HEK293 (cell line): Measurements from ENCODE around the gene DCTN4.

ENCODE experiments used
- CTCF ChIA-PET: fragments of 350-600 bp; formaldehyde crosslinking; extraction: SDS; loops from one replicate; lab custom pipeline; 2021; ENCODE audit warnings: antibody characterized with exemption; lab: Yijun Ruan, JAX
- POLR2A ChIA-PET: fragments of 300-600 bp; formaldehyde crosslinking; extraction: SDS; loops from one replicate; lab custom pipeline; 2020; ENCODE audit warnings: antibody characterized with exemption, inconsistent platforms; lab: Yijun Ruan, JAX
- H3K27ac ChIP-seq: fragments of 200-500 bp; sonication (Bioruptor generic); 2 replicates; pipeline ENCODE4 v1.5.1; 2014; ENCODE audit warnings: low read depth, low read length, control low read depth, inconsistent platforms; ENCODE audit errors: extremely low read depth
- H3K36me3 ChIP-seq, 2 experiments: fragments of 200-500 bp in 1 of 2; sonication (Bioruptor generic) in 1 of 2; 1 replicate in 1 of 2; 2 replicates in 1 of 2; pipeline ENCODE4 v1.5.1; 2014 to 2017; ENCODE audit warnings: inconsistent platforms in 2 of 2, low read length in 2 of 2; ENCODE audit not compliant: control insufficient read depth in 2 of 2, insufficient read depth in 1 of 2
- H3K4me1 ChIP-seq: fragments of 200-500 bp; sonication (Bioruptor generic); 2 replicates; pipeline ENCODE4 v1.5.1; 2014; ENCODE audit warnings: mild to moderate bottlenecking, low read length, inconsistent platforms; ENCODE audit not compliant: control insufficient read depth, insufficient read depth
- H3K4me3 ChIP-seq: 2 replicates; pipeline ENCODE4 v1.5.1; 2011; ENCODE audit warnings: low read depth, mild to moderate bottlenecking, control low read depth, low read length, moderate library complexity
- H3K9me3 ChIP-seq: fragments of 200-500 bp; sonication (Bioruptor generic); 2 replicates; pipeline ENCODE4 v1.5.1; 2014; ENCODE audit warnings: low read depth, low read length, inconsistent platforms; ENCODE audit not compliant: control insufficient read depth, insufficient read depth
- ZNF341 ChIP-seq: fragments of 450-650 bp; formaldehyde crosslinking; IDR thresholded peaks from 2 replicates; pipeline ENCODE4; 2016; ENCODE audit warnings: low read depth, missing biosample characterization, missing genetic modification characterization
- ZNF555 ChIP-seq: fragments of 450-650 bp; formaldehyde crosslinking; conservative IDR thresholded peaks from 2 replicates; pipeline ENCODE4 v1.5.1; 2017; ENCODE audit warnings: missing biosample characterization, mild to moderate bottlenecking, missing genetic modification characterization, inconsistent platforms

Gene DCTN4

DNA sequence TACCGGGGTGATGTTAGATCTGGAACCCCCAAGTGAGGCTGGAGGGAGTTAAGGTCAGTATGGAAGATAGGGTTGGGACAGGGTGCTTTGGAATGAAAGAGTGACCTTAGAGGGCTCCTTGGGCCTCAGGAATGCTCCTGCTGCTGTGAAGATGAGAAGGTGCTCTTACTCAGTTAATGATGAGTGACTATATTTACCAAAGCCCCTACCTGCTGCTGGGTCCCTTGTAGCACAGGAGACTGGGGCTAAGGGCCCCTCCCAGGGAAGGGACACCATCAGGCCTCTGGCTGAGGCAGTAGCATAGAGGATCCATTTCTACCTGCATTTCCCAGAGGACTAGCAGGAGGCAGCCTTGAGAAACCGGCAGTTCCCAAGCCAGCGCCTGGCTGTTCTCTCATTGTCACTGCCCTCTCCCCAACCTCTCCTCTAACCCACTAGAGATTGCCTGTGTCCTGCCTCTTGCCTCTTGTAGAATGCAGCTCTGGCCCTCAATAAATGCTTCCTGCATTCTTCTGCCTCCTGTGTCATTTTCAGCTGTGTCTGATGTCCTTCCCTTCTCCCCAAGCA lies 100.0 kb downstream of the DCTN4 start:
- Histone ChIP-seq H3K27ac (no peak overlapping the region), H3K9me3 (no peaks in the 10 kb centered on the region), H3K4me1 (no peaks in the 10 kb centered on the region), H3K4me3 (no peak overlapping the region), H3K36me3 (no peaks in the 10 kb centered on the region)
- ChIA-PET CTCF (interaction anchor here (0.8 to 9.2 kb wide), 5 partner anchors 10 to 114 kb away, joined by 3 to 161 read pairs (median 9); partner anchors contain the start of gene RBM22), POLR2A (interaction anchor here (0.6 to 2.7 kb wide), 2 partner anchors 22 to 42 kb away, joined by 4 to 13 read pairs; partner anchors contain the start of gene RBM22)
- TF ChIP-seq ZNF341 (tag by site-specific recombination) (peak; percentile 49), ZNF555 (no peak)
